ENCODE measurements around the gene CAMK1. TPM values are rescaled to one million over a fixed set of nuclear protein-coding genes. Genes with fewer than 3 reads are reported as not detected.

The CAMK1 gene
- total RNA-seq, 1 experiment from 2014 or later = 4.9 TPM

GRCh38 chr3:9710174-9710739, 59.5 kb downstream of the CAMK1 start:
- no peak for DNase-seq (ENCODE audit: low spot score)

Other genes starting within 250 kb of the CAMK1 start
- gene LHFPL4, start 216.1 kb downstream of the CAMK1 start, total RNA-seq (2014; rRNA removed; shearing (Covaris generic)) = 0.02 TPM in 1 of 2 replicates, not detected in the other
- gene MTMR14, start 120.4 kb downstream of the CAMK1 start, total RNA-seq (2014; rRNA removed; shearing (Covaris generic)) = 20.2 and 24.4 TPM in 2 replicates
- gene CPNE9, start 66.1 kb downstream of the CAMK1 start, total RNA-seq (2014; rRNA removed; shearing (Covaris generic)) = 0.31 TPM in 1 of 2 replicates, not detected in the other
- 10.1 and 10.6 TPM in 2 replicates for gene BRPF1, start 38.2 kb downstream of the CAMK1 start, total RNA-seq (2014; rRNA removed; shearing (Covaris generic))
- gene OGG1, start 20.0 kb downstream of the CAMK1 start, total RNA-seq (2014; rRNA removed; shearing (Covaris generic)) = 12.9 and 13.0 TPM in 2 replicates
- gene TADA3, start 22.5 kb upstream of the CAMK1 start, total RNA-seq (2014; rRNA removed; shearing (Covaris generic)) = 81.5 and 95.9 TPM in 2 replicates
- gene ARPC4, start 23.1 kb upstream of the CAMK1 start, total RNA-seq (2014; rRNA removed; shearing (Covaris generic)) = 227 and 296 TPM in 2 replicates
- 4.4 and 5.4 TPM in 2 replicates for gene TTLL3, start 40.3 kb upstream of the CAMK1 start, total RNA-seq (2014; rRNA removed; shearing (Covaris generic))
- 33.7 and 44.5 TPM in 2 replicates for gene RPUSD3, start 74.1 kb upstream of the CAMK1 start, total RNA-seq (2014; rRNA removed; shearing (Covaris generic))
- gene CIDEC, start 110.3 kb upstream of the CAMK1 start, total RNA-seq (2014; rRNA removed; shearing (Covaris generic)) = not detected in 2 replicates
- gene JAGN1, start 120.7 kb upstream of the CAMK1 start, total RNA-seq (2014; rRNA removed; shearing (Covaris generic)) = 35.7 and 46.1 TPM in 2 replicates
- not detected in 2 replicates for gene IL17RE, start 132.9 kb upstream of the CAMK1 start, total RNA-seq (2014; rRNA removed; shearing (Covaris generic))
- 23.0 and 32.4 TPM in 2 replicates for gene IL17RC, start 147.2 kb upstream of the CAMK1 start, total RNA-seq (2014; rRNA removed; shearing (Covaris generic))
- gene CRELD1, start 163.9 kb upstream of the CAMK1 start, total RNA-seq (2014; rRNA removed; shearing (Covaris generic)) = 7.4 and 8.7 TPM in 2 replicates
- 3.0 and 3.4 TPM in 2 replicates for gene PRRT3, start 182.5 kb upstream of the CAMK1 start, total RNA-seq (2014; rRNA removed; shearing (Covaris generic))
- 87.1 and 117 TPM in 2 replicates for gene EMC3, start 216.9 kb upstream of the CAMK1 start, total RNA-seq (2014; rRNA removed; shearing (Covaris generic))